Peyer's patch (tissue), 4 donors: ENCODE data around the gene MYCN.

Source experiments
- POLR2A ChIP-seq, 2 donors: fragments of 450-650 bp; IDR thresholded peaks; one replicate each; pipeline ENCODE4 v1.5.1; 2017; ENCODE audit warnings: antibody characterized with exemption in 2 of 2, mild to moderate bottlenecking in 2 of 2, moderate library complexity in 2 of 2
- TF ChIP-seq, protein P1 (sequence below), 6 experiments: fragments of 450-650 bp in 4 of 6; fragments of 200-600 bp in 2 of 6; sonication (generic) in 1 of 6; IDR thresholded peaks; one replicate each; pipeline ENCODE4 v1.5.1; 2017 to 2019; ENCODE audit warnings: antibody characterized with exemption in 6 of 6, mild to moderate bottlenecking in 3 of 6, moderate library complexity in 1 of 6

DNA sequence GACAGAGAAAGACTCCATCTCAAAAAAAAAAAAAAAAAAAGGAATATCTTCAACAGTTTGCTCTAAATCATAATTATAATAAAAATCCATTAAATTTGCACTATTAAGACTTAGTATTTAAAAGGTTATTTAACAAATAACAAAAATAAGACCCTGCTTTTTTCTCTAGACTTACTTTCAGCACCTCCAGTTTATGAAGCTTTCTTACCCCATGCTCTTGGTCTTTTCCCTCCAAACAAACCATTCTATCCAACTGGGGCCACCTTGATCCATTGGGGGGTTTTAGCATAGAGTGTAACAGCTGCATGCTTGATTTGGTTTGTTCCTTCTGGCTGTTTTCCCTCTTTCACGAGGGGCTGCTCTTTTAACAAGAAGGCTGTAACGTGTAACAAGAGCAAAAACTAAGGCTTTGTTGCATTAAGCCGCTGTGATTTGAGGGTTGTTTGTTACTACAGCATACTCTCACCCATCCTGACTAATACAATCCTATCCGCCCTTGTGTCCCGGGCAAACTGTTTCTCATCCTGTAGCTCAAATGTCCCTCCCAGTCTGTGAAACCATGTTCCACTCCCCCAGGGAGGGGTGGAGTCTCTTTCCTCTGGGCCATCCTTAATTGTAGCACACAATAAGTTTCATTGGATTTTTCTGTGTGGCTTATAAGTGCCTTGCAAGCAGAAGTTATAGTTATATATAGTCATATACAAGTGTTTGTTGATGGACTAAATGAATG is 9.6 kb upstream of the MYCN start:
- TF ChIP-seq POLR2A (IDR thresholded peaks at IDR 0.05) = no peak
- TF ChIP-seq, protein P1, sequence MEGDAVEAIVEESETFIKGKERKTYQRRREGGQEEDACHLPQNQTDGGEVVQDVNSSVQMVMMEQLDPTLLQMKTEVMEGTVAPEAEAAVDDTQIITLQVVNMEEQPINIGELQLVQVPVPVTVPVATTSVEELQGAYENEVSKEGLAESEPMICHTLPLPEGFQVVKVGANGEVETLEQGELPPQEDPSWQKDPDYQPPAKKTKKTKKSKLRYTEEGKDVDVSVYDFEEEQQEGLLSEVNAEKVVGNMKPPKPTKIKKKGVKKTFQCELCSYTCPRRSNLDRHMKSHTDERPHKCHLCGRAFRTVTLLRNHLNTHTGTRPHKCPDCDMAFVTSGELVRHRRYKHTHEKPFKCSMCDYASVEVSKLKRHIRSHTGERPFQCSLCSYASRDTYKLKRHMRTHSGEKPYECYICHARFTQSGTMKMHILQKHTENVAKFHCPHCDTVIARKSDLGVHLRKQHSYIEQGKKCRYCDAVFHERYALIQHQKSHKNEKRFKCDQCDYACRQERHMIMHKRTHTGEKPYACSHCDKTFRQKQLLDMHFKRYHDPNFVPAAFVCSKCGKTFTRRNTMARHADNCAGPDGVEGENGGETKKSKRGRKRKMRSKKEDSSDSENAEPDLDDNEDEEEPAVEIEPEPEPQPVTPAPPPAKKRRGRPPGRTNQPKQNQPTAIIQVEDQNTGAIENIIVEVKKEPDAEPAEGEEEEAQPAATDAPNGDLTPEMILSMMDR (IDR thresholded peaks at IDR 0.05) = no peak
